ENCODE measurements around the gene LCA5L. TPM values are rescaled to one million over a fixed set of nuclear protein-coding genes. Genes with fewer than 3 reads are reported as not detected.

LCA5L gene
- total RNA-seq = under 1 TPM; 0.82 to 0.84 TPM
- long read RNA-seq, partial matches to known transcripts = 0 of 1 reads
- long read RNA-seq, other reads (novel, unspliced or antisense) = 1 of 1 reads

DNA sequence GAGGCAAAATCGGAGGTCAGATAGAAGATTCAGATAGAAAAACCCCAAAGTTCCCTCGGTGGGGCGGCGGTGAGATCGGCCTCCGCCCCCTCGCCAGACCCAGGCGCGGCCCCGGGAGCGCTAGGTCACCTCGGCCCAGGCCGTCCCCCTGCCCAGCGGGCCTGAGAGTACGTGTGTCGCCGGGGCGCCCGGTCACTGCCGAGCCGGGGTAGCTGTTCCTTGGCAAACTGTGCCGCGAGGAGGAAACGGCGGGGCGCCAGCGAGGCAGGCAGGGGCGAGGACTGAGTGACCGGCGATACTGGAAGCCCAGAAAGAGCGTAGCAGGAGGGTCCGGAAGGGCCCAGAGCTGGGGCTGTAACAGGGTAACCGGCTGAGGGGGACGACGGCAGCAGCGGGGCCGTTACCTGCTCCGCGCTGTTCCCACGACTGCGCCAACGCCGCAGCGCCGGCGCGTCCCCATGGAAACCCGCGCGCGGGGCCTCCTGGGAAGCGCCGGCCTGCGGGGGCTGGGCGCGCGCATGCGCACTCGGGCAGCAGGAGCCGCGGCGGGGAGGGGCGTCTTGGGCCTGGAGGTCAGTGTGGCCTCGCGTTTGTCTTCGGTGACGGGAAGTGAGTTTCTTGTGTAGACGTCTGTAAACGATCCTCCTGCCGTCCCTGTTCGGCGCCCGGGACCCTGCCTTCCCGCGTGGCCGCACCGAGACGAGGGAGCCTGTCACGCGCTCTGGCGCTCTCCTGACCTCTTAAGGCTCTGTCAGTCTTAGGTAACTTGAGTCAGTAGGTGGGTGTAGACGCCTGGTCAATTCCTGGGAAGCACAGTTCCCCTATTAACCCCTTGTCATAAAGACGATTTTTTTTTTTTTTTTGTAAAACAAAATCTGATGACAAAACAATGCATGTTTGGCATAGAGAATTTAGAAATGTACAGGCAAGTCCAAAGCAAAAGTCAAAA is at the start of gene LCA5L:
TSS of gene LCA5L (minus strand) at position 458 of the 949 bp plus-strand sequence. CDS start 17,285 bp downstream, outside the sequence.
- DNase-seq (peak; percentile 92), ATAC-seq (peak; percentile 94 to 95)
- intact Hi-C loops (cut with DNase I) = loop anchor here in 1 of 2 donors (10.0 kb wide), 1 partner anchor 131 kb away; the partner anchor contains the start of gene BRWD1

DNA sequence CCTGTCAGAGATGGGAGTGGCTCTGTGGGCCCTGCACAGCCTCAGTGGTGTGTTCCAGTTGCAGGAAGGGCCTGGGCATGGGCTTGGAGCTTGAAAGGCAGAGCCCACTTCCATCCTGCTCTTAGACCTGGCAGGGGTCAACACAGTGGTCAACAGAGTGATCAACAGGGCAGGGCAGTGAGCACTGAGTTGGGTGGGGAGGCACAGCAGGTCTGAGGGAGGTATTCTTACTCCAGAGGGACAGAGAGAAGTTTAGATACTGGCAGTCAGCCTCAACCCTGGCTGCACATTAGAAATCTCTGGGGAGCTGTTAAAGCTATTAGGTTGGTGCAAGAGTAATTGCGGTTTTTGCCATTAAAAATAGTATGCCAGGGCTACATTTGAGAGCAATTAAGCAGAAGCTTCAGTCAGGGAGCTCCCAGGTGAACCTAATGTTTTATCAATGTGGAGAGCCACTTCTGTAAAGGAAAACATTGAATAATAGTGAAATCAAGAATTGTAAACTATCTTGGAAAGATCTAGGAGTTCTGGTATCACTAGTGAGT is 43.9 kb upstream of the LCA5L start:
- DNase-seq = no peak
- ATAC-seq = no peak
- intact Hi-C loops (cut with DNase I) = no loop called here

DNA sequence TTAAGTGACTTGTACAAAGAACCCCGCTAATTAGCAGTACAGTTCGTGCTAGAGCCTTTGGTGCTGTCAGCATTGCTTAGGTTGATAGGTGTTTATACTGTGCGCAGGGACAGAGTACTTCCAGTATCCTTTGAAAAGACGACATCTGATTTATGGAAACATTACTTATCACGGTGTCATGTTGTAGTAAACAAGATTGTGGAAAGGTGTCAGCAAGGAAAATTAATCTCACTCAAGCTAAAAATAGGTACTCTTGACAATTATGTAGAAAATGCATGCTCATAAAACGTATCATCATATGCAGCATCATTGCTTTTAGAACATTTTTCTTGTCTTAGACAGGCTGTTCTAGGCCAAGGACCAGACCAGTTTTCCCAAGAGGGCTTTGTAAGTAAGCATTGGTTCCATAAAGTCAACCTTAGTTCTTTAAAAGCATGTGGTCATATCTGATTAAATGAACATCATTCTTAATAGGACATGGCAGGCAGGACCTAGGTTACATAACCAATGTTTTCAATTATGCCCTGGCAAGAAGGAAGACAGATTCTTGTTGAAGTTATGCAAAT is 39.2 kb upstream of the LCA5L start:
- intact Hi-C loops (cut with DNase I) = no loop called here
- ATAC-seq (peak in 1 of 2 donors; percentile 24), DNase-seq (no peak)

DNA sequence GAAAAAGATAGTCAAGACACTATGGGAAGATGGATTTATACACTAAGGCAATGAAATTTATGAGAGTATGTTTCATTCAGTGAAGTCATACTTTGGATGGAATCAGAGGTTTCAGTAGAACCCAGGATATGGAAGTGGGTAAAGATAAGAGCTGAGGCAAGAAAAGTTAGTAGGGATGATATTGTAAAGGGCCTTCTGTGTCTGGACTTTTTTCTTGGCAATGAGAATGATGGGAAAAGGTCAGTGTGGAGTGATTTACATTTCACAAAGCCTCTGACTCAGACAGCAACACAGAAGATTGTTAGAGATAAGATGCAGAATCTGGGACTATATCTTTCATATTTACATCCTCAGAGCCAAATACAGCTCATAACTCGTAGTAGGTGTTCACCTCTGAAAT is 38.3 kb upstream of the LCA5L start:
- intact Hi-C loops (cut with DNase I) = no loop called here
- DNase-seq (no peak), ATAC-seq (no peak)

DNA sequence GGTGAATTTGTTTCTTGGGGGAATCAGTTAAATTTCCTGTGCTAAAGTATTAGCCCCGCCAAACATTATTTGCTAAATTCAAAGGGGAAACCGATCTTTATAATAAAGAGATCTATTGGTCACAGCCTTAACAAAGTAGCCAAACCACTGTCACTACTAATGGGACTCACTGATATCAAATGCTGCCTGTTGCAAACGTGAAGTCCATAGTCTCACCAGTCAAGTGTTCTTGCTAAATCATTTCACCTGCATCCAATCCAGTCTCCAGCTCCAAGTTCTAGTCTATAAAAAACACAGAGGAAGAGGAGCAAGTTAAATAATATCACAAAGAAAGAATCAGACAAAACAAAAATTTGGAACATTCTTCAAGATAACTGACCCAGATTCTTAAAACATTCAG is 36.3 kb upstream of the LCA5L start:
- intact Hi-C loops (cut with DNase I) = no loop called here
- no peak for ATAC-seq
- no peak for DNase-seq

DNA sequence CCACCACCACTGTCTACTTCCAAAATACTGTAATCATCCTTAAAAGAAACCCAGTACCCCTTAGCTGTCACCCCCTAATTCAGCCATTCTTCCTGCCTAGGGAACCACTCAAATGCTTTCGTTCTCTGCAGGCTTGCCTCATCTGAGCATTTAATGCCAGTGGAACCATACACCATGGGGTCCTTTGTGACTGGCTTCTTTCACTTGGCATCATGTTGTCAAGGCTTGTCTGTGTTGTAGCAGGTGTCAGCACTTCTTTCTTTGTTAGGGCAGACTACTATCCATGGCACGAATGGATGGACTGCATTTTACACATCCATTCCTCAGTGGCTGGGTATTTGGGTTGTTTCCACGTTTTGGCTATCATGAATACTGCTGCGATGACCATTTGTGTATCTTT is 34.7 kb upstream of the LCA5L start:
- intact Hi-C loops (cut with DNase I) = no loop called here
- ATAC-seq (no peak), DNase-seq (no peak)

DNA sequence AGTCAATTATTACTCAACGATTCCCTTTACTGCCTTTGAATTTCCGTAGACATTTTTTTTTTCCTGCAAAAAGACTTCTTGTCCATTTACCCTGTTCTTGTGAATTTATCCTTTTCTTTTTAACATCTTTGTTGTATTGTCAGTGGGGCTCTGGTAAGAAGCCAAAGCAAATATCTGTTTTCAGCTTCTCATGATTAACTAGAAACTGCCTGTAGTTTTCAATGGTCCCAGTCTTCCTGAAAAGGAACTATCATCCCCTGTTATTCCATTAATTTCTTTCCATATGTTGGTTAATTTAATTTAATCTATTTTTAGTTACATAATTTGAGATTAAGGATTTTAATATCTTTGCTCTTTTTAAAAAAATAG is 34.2 kb upstream of the LCA5L start:
- intact Hi-C loops (cut with DNase I) = no loop called here
- DNase-seq (no peak), ATAC-seq (no peak)

DNA sequence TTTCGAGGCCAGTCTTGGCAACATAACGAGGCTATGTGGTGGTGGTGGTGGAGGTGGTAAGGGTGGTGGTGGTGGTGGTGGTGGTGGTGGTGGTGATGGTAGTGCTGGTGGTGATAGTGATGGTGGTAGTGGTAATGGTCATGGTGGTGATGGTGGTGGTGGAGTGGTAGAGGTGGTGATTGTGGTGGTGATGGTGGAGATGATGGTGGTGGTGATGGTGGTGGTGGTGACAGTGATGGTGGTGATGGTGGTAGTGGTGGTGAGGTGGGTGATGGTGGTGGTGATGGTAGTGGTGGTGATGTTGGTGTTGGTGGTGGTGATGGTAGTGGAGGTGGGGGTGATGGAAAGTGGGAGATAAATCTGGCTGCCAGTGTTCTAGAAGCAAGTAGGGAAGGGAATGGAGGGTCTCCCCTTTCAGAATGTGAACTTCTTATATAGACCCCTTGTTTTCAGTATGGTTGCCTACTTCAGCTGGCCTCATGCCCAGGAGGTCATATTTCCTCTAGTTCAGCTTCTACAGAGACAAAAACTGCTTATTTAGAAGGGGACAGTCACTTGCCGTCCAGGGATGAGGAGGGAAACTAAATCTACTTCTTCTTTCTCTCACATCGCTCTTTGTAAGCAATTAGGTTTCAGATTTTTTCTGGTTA is 33.7 kb upstream of the LCA5L start:
- intact Hi-C loops (cut with DNase I) = no loop called here
- DNase-seq (no peak), ATAC-seq (no peak)

DNA sequence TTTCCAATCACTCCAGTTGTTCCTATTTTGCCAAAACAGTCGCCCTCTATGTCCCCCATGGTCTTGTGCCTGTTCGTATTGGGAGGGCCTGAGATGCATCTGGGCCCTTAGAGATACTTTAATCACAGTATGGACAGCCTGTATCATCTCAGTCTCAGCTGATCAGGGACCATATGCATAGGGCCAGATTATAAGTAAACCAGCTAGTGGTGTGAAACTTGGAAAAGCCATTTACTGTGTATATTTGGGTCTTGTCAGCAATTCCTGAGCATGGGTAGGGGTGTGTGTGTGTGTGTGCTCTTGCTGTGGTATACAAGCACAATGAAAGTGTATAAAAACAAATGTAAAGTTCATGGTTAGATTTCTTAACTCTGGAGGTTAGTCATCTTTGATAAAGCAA is 29.0 kb upstream of the LCA5L start:
- ATAC-seq (no peak), DNase-seq (no peak)
- intact Hi-C loops (cut with DNase I) = no loop called here

DNA sequence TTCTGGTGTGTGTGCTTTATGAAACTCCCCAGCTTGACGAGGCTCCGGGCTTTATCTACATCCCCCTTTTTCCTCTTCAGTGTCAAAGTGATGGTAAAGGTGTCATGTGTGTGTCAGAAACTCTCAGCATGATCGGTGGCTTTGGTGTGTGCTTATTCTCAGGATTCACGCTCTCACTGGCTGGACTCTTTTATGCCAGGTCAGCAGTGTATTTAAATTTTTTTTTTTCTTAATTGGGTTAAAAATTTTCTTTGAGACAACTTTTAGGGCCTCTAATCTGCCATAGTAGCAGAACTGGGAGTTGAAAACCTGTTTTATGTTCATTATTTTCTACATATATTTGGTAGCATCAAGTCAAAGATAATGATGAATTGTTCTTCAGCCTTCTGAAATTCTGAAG is 27.2 kb upstream of the LCA5L start:
- ATAC-seq (no peak), DNase-seq (no peak)
- intact Hi-C loops (cut with DNase I) = no loop called here

DNA sequence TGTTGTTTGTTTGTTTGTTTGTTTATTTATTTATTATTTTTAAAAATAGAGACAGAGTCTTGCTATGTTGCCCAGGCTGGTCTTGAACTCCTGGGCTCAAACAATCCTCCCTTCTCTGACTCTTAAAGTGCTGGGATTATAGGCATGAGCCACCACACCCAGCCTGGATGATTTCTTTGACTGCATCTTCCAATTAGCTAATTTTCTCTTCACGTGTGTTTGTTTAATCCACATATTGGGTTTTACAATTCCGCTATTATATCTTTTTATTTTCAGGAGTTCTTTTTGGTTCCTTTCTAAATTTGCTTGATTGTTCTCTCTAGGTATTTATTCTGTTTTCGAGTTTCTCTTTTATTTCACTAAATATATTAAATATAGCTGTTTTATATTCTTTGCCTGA is 26.0 kb upstream of the LCA5L start:
- ATAC-seq = no peak
- no peak for DNase-seq
- intact Hi-C loops (cut with DNase I) = no loop called here

DNA sequence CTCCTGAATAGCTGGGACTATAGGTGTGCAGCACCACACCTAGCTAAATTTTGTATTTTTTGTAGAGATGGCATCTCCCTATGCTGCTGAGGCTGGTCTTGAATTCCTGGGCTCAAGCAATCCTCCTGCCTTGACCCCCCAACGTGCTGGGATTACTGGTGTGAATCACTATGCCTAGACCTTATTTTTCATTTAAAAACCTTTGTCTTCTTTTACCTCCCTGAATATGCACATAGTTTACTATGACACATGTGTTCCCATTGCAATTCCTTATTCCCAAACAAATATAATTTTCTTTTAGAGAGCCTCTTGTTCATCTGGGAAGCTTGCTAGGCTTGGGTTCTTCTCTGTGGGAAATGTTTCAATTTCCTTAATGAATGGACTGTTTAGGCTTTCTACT is 23.0 kb upstream of the LCA5L start:
- DNase-seq (no peak), ATAC-seq (no peak)
- intact Hi-C loops (cut with DNase I) = no loop called here

DNA sequence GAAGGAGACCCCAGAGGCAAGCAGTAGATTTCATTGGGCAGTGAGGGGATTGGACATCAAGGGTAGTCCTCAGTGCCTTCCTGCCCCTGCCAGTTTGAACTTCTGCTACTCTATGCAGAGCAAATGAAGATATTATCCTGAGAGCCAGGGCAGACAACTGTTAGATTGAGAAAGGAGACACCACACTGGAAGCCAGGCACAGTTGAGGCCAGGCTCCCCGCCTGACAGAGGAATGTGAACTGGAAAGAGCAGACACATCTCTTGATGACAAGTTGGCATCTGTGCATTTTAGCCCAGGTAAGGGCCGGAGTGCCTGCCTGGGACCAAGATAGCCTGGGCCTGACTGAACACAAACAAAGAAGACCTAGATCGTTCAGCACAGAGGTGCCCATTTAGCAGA is 22.2 kb upstream of the LCA5L start:
- DNase-seq (no peak), ATAC-seq (no peak)
- intact Hi-C loops (cut with DNase I) = no loop called here

DNA sequence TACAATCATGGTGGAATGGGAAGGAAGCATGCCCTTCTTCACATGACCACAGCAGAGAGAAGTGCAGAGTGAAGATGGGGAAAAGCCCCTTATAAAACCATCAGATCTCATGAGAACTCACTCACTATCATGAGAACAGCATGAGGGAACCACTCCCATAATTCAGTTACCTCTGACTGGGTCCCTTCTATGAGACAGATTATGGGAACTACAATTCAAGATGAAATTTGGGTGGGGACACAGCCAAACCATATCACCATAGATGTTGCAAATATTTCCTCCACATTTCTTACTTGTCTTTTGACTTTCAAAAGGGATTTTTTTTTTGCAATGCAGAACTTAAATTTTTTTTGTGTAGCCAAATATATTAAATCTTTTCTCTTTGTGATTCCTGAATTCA is 21.0 kb upstream of the LCA5L start:
- intact Hi-C loops (cut with DNase I) = no loop called here
- DNase-seq (no peak), ATAC-seq (no peak)

DNA sequence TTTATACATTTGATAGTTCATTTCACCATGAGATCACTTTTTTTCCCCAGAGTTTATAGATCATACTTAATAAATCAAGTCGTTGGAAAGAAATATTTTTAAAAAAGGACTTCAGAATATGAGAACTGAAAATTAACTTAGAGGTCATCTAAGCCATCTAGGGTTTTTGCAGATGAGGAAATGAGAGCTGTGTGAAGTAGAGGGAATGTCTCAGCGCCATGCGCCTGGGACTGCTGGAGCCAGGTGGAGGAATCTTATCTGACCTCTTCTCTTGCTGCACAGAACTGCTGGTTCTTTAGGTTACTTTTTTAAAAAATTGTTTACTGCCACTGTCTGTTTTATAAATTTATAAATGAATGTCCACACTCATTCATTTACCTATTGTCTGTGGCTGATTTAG is 17.7 kb upstream of the LCA5L start:
- DNase-seq = no peak
- ATAC-seq = no peak
- intact Hi-C loops (cut with DNase I) = no loop called here

DNA sequence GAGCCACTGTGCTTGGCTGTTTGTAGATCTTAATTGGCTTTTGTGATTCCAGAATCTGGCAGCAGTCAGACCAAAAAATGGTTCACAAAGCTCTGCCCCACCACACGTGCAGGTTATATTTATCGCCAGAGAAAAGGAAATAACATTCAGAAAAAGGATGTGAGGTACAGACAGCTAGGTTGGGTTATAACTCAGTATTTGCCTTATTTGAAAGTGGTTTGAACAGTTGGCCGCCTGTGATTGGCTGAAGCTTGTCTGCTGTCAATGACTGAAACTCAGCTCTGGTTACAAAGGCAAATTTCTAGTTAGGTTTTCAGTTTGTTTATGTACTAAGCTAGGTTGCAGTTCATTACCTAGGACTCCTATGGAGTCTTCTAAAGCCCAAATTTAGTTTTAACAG is 15.8 kb upstream of the LCA5L start:
- ATAC-seq = no peak
- intact Hi-C loops (cut with DNase I) = no loop called here

DNA sequence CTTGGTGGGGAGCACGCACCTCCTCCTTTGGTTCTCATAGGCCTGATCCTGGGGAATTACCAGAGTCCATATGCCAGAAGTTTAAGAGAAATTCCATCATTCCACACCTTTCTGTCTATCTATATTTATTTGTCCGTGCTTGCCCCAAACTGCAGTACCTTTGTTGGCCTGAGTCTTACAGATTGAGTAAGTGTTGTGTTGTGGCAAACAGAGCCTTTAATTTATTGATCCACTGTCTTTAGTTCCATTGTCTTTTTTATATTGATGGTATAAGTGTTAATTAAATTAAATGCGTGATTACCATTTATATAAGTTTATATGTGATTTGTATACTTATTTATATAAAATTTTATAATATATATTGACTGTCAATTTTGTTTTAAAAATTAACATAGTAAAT is 11.1 kb upstream of the LCA5L start:
- ATAC-seq (no peak), DNase-seq (no peak)
- intact Hi-C loops (cut with DNase I) = no loop called here

More for the DNA sequence above, 15.8 kb upstream of the LCA5L start:
- DNase-seq = no peak

DNA sequence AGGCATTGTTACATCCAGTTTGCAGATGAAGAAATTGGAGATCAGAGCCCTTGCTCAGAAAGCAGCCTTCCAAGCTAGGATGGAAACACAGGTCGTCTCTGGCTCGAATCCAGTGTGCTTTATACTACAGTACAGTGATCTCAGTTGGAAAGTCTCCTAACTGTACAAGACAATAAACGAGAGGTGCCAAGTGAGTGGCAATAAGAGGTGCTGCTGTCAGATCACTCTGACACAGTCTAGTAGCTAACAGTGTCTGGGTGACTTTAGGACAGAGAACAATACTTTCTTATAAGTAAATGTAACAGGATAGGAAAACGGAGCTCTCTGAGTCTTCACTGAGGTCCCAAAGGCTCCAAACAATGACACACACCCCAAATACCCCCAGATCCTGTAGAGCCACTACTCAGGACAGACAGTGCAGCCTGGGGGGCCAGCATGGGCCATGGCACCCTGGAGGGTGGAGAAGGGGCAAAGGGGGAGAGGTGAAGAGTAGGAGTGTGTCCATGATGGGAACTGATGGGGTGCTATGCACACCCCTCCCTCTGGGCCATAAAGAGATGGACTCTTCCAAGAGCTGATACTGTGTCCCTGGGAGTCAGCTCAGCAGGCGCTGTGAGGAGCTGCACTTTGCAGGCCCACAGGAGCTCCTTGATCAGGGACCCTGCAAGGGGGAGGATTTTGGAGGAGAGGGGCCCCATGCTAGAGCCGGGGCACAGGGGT is 9.5 kb upstream of the LCA5L start:
- intact Hi-C loops (cut with DNase I) = no loop called here
- no peak for DNase-seq

DNA sequence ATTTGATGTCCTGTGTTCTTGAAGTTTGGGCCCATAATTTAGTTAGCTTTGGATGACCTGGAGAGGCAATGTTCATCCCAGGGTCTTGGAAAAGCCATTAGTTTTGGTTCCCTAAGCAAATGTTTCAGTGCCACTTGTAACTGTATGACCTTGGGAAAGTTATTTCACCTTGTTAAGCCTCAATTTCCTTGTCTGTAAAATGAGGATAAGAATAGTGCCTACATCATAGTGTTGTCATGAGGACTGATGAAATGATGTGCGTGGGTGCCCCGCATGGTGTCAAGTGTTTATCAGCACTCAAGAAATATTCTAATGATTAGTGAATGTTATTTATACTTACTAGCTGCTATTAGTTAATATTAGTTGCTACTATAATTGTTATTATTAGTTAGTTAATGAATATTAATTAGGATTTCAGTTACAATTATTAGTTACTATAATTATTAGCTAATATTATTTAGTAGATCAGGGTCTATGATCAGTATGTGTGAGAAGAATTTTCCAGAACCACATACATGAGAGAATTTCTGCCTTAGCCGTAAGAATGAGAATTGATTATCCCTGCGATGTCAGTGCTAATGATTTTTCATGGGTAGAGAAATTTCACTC is 8.1 kb upstream of the LCA5L start:
- ATAC-seq = no peak
- intact Hi-C loops (cut with DNase I) = no loop called here
- no peak for DNase-seq

More for the DNA sequence above, 9.5 kb upstream of the LCA5L start:
- peak; percentile 32 to 49 for ATAC-seq
